A549 (cell line): Measurements from ENCODE around the gene SMG6.

ENCODE experiments used
- BHLHE40 ChIP-seq: IDR thresholded peaks from 2 replicates; pipeline ENCODE4 v1.6.1; 2012; ENCODE audit warnings: low read depth, low read length, inconsistent platforms
- CBX2 ChIP-seq: fragments of 200-600 bp; sonication (generic); IDR thresholded peaks from 2 replicates; pipeline ENCODE4 v1.6.1; 2016; ENCODE audit warnings: low read depth, mild to moderate bottlenecking, borderline replicate concordance
- CHD4 ChIP-seq: fragments of 200-600 bp; sonication (generic); IDR thresholded peaks from 2 replicates; pipeline ENCODE4 v1.6.1; 2016; ENCODE audit warnings: antibody characterized with exemption, mild to moderate bottlenecking, borderline replicate concordance
- EP300 ChIP-seq, 2 experiments: fragments of >200 bp; sonication (Bioruptor Twin); formaldehyde crosslinking; IDR thresholded peaks; 2 replicates in 1 of 2; 3 replicates in 1 of 2; pipeline ENCODE4 v1.6.1; 2016 to 2017
- HDAC2 ChIP-seq: fragments of 200-600 bp; sonication (generic); IDR thresholded peaks from 2 replicates; pipeline ENCODE4 v1.6.1; 2016
- NPAS2 ChIP-seq: fragments of 250-450 bp; sonication (Bioruptor Pico); IDR thresholded peaks from 2 replicates; pipeline ENCODE4 v1.8.0; 2022; ENCODE audit warnings: mild to moderate bottlenecking, moderate library complexity, borderline replicate concordance
- PBX3 ChIP-seq: IDR thresholded peaks from 2 replicates; pipeline ENCODE4 v1.6.1; 2012
- POLR2A ChIP-seq: IDR thresholded peaks from 2 replicates; pipeline ENCODE4 v1.6.1; 2012; ENCODE audit warnings: mild to moderate bottlenecking, low read length
- RARB ChIP-seq: fragments of 250-450 bp; sonication (Bioruptor Pico); IDR thresholded peaks from 2 replicates; pipeline ENCODE4 v1.8.0; 2021; ENCODE audit warnings: mild to moderate bottlenecking, moderate library complexity
- TF ChIP-seq, protein P1 (sequence below): fragments of >200 bp; sonication (Bioruptor Twin); formaldehyde crosslinking; IDR thresholded peaks from 3 replicates; pipeline ENCODE4 v1.5.1; 2016
- TF ChIP-seq, protein P2 (sequence below): fragments of 200-600 bp; sonication (generic); IDR thresholded peaks from 2 replicates; pipeline ENCODE4 v1.6.1; 2016; ENCODE audit warnings: antibody characterized with exemption, mild to moderate bottlenecking, moderate library complexity
- TF ChIP-seq, protein P3 (sequence below): fragments of 450-650 bp; IDR thresholded peaks from 2 replicates; pipeline ENCODE4 v1.6.1; 2014; ENCODE audit warnings: antibody characterized with exemption
- TF ChIP-seq, protein P4 (sequence below): fragments of >200 bp; sonication (Bioruptor Twin); formaldehyde crosslinking; IDR thresholded peaks from 3 replicates; pipeline ENCODE4 v1.6.1; 2016

- TF ChIP-seq, protein P1, sequence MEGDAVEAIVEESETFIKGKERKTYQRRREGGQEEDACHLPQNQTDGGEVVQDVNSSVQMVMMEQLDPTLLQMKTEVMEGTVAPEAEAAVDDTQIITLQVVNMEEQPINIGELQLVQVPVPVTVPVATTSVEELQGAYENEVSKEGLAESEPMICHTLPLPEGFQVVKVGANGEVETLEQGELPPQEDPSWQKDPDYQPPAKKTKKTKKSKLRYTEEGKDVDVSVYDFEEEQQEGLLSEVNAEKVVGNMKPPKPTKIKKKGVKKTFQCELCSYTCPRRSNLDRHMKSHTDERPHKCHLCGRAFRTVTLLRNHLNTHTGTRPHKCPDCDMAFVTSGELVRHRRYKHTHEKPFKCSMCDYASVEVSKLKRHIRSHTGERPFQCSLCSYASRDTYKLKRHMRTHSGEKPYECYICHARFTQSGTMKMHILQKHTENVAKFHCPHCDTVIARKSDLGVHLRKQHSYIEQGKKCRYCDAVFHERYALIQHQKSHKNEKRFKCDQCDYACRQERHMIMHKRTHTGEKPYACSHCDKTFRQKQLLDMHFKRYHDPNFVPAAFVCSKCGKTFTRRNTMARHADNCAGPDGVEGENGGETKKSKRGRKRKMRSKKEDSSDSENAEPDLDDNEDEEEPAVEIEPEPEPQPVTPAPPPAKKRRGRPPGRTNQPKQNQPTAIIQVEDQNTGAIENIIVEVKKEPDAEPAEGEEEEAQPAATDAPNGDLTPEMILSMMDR = no peak
- no peak for TF ChIP-seq NPAS2
- TF ChIP-seq, protein P2, sequence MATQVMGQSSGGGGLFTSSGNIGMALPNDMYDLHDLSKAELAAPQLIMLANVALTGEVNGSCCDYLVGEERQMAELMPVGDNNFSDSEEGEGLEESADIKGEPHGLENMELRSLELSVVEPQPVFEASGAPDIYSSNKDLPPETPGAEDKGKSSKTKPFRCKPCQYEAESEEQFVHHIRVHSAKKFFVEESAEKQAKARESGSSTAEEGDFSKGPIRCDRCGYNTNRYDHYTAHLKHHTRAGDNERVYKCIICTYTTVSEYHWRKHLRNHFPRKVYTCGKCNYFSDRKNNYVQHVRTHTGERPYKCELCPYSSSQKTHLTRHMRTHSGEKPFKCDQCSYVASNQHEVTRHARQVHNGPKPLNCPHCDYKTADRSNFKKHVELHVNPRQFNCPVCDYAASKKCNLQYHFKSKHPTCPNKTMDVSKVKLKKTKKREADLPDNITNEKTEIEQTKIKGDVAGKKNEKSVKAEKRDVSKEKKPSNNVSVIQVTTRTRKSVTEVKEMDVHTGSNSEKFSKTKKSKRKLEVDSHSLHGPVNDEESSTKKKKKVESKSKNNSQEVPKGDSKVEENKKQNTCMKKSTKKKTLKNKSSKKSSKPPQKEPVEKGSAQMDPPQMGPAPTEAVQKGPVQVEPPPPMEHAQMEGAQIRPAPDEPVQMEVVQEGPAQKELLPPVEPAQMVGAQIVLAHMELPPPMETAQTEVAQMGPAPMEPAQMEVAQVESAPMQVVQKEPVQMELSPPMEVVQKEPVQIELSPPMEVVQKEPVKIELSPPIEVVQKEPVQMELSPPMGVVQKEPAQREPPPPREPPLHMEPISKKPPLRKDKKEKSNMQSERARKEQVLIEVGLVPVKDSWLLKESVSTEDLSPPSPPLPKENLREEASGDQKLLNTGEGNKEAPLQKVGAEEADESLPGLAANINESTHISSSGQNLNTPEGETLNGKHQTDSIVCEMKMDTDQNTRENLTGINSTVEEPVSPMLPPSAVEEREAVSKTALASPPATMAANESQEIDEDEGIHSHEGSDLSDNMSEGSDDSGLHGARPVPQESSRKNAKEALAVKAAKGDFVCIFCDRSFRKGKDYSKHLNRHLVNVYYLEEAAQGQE = no peak
- TF ChIP-seq EP300 (IDR thresholded peaks at IDR 0.05) = no peak
- TF ChIP-seq, protein P3, sequence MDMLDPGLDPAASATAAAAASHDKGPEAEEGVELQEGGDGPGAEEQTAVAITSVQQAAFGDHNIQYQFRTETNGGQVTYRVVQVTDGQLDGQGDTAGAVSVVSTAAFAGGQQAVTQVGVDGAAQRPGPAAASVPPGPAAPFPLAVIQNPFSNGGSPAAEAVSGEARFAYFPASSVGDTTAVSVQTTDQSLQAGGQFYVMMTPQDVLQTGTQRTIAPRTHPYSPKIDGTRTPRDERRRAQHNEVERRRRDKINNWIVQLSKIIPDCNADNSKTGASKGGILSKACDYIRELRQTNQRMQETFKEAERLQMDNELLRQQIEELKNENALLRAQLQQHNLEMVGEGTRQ = no peak
- no peak for TF ChIP-seq RARB (CRISPR knock-in tag)
- TF ChIP-seq PBX3 = no peak
- no peak for TF ChIP-seq BHLHE40
- TF ChIP-seq CHD4 = no peak
- no peak for TF ChIP-seq CBX2
- TF ChIP-seq POLR2A = no peak
- TF ChIP-seq HDAC2 = peak; percentile 96; the same call in 1 of the 2 replicates
- TF ChIP-seq, protein P4, sequence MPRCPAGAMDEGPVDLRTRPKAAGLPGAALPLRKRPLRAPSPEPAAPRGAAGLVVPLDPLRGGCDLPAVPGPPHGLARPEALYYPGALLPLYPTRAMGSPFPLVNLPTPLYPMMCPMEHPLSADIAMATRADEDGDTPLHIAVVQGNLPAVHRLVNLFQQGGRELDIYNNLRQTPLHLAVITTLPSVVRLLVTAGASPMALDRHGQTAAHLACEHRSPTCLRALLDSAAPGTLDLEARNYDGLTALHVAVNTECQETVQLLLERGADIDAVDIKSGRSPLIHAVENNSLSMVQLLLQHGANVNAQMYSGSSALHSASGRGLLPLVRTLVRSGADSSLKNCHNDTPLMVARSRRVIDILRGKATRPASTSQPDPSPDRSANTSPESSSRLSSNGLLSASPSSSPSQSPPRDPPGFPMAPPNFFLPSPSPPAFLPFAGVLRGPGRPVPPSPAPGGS = no peak
Measured at GRCh38 chr17:2023692-2024571, 279.7 kb downstream of the SMG6 start.
